Measurements from ENCODE around the gene RPS6KA5.

RPS6KA5 gene

DNA sequence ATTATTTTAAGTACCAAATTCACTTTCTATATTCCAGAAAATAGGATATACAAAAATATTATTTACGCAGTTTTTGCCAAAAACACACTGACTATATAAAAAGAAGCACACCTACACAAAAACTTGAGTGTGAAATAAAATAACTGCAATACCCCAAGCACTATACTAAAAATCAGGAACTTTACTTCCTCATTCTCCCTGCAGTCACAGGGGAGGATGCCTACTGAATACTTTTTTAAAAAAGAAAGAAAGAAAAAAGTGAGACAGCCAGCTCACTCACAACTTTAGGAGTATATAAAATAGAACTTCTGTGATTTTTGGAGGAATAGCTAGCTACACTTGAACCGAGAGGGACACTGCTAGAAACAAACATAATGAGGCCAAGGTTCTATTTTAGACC lies 12.2 kb downstream of the RPS6KA5 start:
- no peaks in the 10 kb centered on the region for H3K27me3 ChIP-seq (ENCODE audit: insufficient read depth, poor library complexity, severe bottlenecking)
- DNase-seq (ENCODE audit: low read depth in 1 of 2, low spot score in 1 of 2) = no peak

DNA sequence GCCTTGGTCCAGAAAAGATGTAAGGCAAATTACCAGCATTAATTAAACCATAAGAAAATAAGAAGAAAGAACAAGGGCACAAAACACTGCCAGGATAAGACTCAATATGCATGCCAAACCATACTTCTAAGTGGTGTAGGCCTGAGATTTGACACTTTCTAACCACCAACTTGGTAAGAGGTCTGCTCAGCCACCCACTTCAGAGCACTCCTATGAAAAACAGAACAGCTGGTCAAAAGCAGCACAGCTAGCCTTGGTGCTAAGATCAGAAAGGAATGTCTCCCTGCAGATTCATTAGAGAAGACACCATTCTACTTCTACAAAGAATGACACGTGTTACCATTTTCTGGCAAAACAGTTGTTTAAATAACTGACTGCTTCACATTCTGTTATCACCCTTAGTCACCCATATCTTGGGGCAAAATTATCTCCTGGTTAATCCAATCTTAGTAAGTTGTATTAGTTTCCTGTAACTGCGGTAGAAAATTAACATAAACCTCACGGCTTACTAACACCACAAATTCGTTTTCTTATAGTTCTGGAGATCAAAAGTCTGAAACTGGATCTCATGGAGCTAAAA lies 13.2 kb downstream of the RPS6KA5 start:
- no peak overlapping the region for H3K27ac ChIP-seq (replicated peaks)
- H3K4me3 ChIP-seq (replicated peaks; ENCODE audit: insufficient read depth, low read length) = no peak overlapping the region
- H3K27me3 ChIP-seq (ENCODE audit: insufficient read depth, poor library complexity, severe bottlenecking) = no peaks in the 10 kb centered on the region
- TF ChIP-seq, protein P1, sequence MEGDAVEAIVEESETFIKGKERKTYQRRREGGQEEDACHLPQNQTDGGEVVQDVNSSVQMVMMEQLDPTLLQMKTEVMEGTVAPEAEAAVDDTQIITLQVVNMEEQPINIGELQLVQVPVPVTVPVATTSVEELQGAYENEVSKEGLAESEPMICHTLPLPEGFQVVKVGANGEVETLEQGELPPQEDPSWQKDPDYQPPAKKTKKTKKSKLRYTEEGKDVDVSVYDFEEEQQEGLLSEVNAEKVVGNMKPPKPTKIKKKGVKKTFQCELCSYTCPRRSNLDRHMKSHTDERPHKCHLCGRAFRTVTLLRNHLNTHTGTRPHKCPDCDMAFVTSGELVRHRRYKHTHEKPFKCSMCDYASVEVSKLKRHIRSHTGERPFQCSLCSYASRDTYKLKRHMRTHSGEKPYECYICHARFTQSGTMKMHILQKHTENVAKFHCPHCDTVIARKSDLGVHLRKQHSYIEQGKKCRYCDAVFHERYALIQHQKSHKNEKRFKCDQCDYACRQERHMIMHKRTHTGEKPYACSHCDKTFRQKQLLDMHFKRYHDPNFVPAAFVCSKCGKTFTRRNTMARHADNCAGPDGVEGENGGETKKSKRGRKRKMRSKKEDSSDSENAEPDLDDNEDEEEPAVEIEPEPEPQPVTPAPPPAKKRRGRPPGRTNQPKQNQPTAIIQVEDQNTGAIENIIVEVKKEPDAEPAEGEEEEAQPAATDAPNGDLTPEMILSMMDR (IDR thresholded peaks at IDR 0.05; ENCODE audit: insufficient read depth, low read length) = no peak
- TF ChIP-seq GABPA (IDR thresholded peaks at IDR 0.05; ENCODE audit: low read depth) = no peak
- TF ChIP-seq, protein P2, sequence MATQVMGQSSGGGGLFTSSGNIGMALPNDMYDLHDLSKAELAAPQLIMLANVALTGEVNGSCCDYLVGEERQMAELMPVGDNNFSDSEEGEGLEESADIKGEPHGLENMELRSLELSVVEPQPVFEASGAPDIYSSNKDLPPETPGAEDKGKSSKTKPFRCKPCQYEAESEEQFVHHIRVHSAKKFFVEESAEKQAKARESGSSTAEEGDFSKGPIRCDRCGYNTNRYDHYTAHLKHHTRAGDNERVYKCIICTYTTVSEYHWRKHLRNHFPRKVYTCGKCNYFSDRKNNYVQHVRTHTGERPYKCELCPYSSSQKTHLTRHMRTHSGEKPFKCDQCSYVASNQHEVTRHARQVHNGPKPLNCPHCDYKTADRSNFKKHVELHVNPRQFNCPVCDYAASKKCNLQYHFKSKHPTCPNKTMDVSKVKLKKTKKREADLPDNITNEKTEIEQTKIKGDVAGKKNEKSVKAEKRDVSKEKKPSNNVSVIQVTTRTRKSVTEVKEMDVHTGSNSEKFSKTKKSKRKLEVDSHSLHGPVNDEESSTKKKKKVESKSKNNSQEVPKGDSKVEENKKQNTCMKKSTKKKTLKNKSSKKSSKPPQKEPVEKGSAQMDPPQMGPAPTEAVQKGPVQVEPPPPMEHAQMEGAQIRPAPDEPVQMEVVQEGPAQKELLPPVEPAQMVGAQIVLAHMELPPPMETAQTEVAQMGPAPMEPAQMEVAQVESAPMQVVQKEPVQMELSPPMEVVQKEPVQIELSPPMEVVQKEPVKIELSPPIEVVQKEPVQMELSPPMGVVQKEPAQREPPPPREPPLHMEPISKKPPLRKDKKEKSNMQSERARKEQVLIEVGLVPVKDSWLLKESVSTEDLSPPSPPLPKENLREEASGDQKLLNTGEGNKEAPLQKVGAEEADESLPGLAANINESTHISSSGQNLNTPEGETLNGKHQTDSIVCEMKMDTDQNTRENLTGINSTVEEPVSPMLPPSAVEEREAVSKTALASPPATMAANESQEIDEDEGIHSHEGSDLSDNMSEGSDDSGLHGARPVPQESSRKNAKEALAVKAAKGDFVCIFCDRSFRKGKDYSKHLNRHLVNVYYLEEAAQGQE (IDR thresholded peaks at IDR 0.05; ENCODE audit: insufficient replicate concordance, low read depth) = no peak
- TF ChIP-seq POLR2AphosphoS5 (IDR thresholded peaks at IDR 0.05; ENCODE audit: low read depth) = no peak
- TF ChIP-seq SPI1 (IDR thresholded peaks at IDR 0.05; ENCODE audit: borderline replicate concordance, low read depth) = no peak
- no peak for DNase-seq (ENCODE audit: low read depth in 1 of 2, low spot score in 1 of 2)

More for the DNA sequence above, 12.2 kb downstream of the RPS6KA5 start:
- Histone ChIP-seq H3K4me3 (replicated peaks; ENCODE audit: insufficient read depth, low read length) (no peak overlapping the region), H3K27ac (replicated peaks) (no peak overlapping the region)
- TF ChIP-seq SPI1 (IDR thresholded peaks at IDR 0.05; ENCODE audit: borderline replicate concordance, low read depth) (no peak), POLR2AphosphoS5 (IDR thresholded peaks at IDR 0.05; ENCODE audit: low read depth) (no peak), GABPA (IDR thresholded peaks at IDR 0.05; ENCODE audit: low read depth) (no peak)
- TF ChIP-seq, protein P1 (IDR thresholded peaks at IDR 0.05; ENCODE audit: insufficient read depth, low read length) = no peak
- TF ChIP-seq, protein P2 (IDR thresholded peaks at IDR 0.05; ENCODE audit: insufficient replicate concordance, low read depth) = no peak

DNA sequence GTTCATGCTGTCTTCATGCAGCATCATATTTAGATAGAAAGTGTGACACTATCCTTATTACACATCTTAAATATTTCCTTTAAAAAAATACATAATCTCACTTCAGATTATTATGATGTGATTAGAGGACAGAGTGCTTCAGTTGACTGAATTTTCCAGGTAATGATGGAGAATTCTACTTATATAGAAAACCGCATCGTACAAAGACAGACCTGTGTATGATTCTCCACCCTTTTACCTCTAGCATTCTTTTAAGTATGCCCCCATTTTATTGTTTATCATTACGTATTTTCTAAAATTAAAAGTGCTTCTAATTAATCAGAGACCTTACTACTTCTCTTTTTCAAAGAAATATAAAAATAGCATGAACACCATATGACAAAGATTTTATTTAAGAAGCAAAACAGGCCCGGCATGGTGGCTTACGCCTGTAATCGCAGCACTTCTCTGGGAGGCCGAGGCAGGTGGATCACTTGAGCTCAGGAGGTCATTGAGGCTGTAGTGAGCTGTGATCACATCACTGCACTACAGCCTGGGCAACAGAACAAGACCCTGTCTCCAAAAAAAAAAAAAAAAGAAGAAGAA lies 13.9 kb downstream of the RPS6KA5 start:
- no peak overlapping the region for H3K4me3 ChIP-seq (replicated peaks; ENCODE audit: insufficient read depth, low read length)
- DNase-seq (ENCODE audit: low read depth in 1 of 2, low spot score in 1 of 2) = no peak
- no peaks in the 10 kb centered on the region for H3K27me3 ChIP-seq (ENCODE audit: insufficient read depth, poor library complexity, severe bottlenecking)
- no peak overlapping the region for H3K27ac ChIP-seq (replicated peaks)
- no peak for TF ChIP-seq GABPA (IDR thresholded peaks at IDR 0.05; ENCODE audit: low read depth)
- TF ChIP-seq, protein P2 (IDR thresholded peaks at IDR 0.05; ENCODE audit: insufficient replicate concordance, low read depth) = no peak

Measured in HL-60 (cell line).